Eye (tissue), 1 donor: ENCODE measurements around the gene LYSMD1.
A peak's percentile ranks its signal among the peaks of the same experiment; 100 is the strongest.

ENCODE experiments used
- DNase-seq: peaks from one replicate; pipeline ENCODE4 v3.0.0-alpha.2; 2015

LYSMD1 gene

DNA sequence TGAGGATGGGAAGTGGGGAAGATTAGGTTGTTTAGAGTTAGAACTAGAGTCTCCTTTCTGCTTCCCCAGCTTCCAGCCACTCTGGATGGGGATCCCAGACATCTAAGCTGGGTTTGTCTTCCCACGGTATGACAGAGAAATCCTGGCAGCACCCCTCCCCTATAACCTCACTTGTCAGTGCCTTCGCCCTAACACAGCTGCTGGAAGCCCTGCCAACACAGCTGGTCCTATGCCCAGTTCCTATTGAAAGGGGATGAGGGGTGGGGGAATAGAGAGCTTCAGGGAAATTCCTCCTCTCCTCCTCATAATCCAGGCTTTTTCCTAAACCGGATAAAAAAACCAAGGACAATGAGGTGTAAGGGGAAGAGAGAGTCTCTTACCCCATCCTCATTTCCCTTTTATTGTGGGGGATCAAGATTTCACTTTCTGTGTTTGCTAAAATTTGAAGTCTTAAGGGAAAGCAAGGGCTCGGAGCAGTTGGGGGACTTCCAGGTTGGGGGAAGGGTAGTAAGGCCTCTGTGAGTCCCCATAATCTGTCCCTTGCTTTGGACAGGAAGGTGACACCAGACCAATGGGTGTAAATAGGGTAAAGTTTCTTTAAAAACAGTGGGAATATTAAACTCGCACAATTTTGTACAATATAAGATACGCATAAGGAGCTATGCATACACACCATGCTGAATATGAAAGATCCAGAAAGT lies 9.5 kb upstream of the LYSMD1 start:
- DNase-seq: peak; percentile 12

DNA sequence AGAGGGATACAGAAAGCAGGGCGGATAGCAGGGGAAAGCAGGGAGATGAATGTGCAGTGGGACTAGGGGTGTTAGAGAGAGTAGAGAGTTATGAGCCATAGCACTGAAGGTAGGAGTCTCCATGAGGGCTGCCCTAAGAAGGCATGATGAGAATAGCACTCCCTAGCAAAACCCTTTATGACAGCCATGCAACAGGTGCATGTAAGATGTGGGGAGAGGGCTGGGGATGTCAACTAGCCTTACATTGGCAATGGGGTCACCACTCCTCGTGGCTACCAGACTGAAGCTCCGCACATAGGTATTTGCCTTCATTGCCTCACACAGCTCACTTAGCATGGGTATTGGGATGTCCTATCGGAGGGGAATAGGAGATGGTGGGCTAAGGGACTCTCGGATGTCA lies 5.5 kb upstream of the LYSMD1 start:
- DNase-seq: no peak

DNA sequence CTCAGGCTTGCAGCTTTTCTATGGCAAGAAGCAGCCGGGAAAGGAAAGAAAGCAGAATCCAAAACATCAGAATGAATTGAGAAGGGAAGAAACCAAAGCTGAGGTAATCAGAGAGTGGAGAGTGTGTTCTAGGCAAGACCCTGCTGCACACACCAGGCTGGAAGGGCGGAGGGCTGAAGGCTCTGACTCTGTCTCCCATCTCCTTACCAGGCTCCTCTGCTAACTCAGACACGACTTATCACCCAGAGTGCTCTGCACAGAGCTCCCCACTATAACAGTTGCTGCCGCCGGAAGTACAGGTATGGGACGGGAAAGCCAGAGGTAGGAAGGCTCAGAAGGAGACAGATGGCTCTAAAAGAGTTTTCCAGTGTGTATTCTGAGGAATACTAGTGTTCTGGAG lies 1.4 kb upstream of the LYSMD1 start:
- no peak for DNase-seq

DNA sequence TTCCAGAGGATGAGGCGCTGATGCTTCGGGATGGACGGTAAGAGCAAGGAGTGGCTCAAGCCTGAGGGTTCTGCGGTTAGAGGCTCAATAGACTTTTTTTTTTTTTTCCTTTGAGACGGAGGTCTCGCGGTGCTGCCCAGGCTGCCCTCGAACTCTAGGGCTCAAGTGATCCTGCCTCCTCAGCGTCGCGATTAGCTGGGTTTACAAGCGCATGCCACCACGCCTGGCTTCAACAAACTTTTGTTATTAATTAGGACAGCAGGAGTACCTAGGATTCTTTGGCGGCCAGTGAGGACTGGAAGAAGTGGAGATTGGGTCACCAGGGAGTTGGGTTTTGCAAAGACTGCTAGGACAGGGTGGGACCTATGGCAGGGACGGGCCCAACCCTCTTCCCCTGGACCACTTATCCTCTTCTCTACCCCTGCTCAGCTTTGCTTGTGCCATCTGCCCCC lies 829 bp upstream of the LYSMD1 start:
- DNase-seq: no peak

GRCh38 chr1:151165281-151165737 lies 393 bp downstream of the LYSMD1 start:
- DNase-seq: no peak

- no peak for DNase-seq
Measured at GRCh38 chr1:151164732-151165280, 896 bp downstream of the LYSMD1 start.

- DNase-seq: no peak
Measured at GRCh38 chr1:151159373-151159772, 6.3 kb downstream of the LYSMD1 start.

DNA sequence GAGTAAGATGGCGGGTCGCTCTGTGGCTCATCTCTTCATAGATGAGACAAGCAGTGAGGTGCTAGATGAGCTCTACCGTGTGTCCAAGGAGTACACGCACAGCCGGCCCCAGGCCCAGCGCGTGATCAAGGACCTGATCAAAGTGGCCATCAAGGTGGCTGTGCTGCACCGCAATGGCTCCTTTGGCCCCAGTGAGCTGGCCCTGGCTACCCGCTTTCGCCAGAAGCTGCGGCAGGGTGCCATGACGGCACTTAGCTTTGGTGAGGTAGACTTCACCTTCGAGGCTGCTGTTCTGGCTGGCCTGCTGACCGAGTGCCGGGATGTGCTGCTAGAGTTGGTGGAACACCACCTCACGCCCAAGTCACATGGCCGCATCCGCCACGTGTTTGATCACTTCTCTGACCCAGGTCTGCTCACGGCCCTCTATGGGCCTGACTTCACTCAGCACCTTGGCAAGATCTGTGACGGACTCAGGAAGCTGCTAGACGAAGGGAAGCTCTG lies 6.9 kb downstream of the LYSMD1 start:
- DNase-seq: no peak

DNA sequence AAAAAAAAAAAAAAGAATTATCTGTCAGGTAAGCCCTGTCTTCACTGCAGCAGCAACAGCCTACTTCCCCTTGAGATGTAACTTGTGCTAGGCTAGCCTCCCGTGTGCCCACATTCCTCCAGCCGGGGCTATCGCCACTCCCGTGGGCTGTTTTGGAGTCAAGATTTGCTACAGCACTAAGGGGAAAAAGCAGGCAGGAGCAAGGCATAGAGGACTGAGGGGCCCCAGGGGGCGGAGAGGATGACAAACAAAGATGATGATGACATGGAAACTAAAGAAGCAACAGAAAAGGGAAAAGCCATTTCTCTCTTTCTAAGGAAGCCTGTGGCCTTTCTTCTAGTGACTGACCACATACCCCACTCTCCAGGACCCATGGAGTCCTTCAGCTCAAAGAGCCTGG lies 7.4 kb downstream of the LYSMD1 start:
- DNase-seq: no peak

DNA sequence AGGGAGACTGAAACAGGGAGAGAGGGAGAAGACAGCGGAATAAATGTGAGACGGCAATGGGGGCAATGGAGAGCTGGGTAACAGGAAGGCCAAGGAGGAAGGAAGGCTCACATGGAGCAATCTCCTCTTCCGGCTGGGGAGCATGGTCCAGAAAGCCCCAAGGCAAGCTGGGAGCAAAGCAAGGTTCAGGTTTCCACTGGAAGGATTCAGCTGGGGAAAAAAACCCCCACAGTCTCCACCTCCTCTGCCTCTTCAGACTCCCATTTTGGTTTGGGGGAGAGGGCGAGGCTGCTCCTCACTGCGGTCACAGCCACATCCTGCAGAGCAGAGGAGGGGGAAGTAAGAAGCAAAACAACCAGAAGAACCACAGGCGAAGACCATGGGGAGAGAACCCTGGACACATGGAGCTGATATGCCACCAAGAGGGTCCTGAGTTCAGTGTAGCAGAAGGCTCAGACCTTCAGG lies 8.6 kb downstream of the LYSMD1 start:
- DNase-seq: no peak

DNA sequence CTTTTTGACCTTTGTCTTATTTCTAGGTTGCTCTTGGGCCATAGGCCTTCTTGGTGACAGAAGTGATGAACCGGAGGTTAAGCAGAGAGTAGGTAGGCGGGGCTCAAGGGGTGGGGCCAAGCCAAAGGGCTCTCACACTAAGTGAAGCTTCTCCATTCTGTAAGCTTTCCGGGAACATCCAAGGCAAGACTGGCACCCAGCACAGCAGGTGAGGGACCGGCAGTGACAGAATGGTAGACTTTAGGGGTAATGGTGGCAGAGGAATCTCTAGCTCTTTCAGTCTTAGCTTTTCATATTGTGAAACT lies 9.2 kb downstream of the LYSMD1 start, which contains the start of gene TNFAIP8L2:
TNFAIP8L2 (plus strand) TSS at position 135 of the 305 bp plus-strand sequence. CDS start 2,049 bp downstream, outside the sequence.
- DNase-seq: no peak

GRCh38 chr1:151147665-151148064 lies 18.0 kb downstream of the LYSMD1 start:
- DNase-seq: no peak

DNA sequence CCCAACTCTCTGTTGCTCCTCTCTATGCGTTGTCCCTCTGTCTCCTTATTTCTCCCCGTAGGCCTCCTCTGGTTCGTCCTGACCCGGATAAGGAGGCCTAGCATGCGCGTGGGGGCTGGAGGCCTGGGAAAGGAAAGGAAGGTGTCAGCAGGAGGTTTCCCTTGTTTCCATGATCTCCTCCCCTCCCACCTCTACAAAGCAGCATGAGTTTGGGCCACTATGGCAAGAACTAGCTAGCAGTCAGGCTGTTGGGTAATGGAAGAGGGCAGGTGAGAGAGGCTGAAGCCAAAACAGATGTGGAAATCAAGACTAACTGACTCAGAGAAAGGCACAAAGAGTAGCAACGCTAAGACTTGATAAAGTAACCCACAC lies 18.6 kb downstream of the LYSMD1 start:
- no peak for DNase-seq

DNA sequence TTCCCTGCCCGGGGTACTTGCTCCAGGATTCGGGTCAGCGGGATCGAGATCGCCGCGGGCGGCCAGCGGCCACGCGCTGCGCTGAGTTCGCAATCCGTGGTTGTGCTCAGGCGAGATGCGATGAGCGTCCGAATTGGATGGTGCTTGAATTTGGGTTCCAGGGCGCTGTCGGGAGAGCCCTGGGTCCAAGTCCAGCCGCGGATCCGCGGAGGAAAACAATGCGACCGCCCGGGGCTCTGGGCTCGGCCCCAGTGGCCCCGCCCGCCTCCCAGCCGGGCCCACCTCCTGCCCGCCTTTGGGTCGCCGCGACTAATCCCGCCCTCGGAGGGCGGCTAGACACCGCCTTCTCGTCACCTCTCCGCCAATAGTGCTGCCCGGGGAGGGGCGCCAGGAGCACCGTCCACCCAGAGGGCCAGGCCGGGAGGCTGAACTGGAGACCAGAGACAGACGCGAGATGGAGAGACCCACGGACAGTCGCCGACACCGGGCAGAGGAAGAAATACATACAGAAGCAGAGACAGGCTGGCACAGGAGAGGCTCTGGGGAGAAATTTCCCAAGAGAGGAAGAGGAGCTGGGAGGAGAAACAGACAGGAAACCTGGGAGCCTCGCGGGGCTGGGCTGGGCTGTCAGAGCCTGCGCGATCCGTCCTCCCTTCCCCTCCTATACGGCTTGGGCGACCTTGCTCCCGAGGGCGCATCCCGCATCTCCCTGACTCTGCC lies 19.1 kb downstream of the LYSMD1 start, which contains the start of gene SEMA6C:
SEMA6C (minus strand) TSS at position 220 of the 720 bp plus-strand sequence. CDS start 4,010 bp downstream, outside the sequence.
- peak; percentile 95 for DNase-seq

GRCh38 chr1:151146072-151146411 lies 19.7 kb downstream of the LYSMD1 start:
- peak; percentile 63 for DNase-seq

- DNase-seq: no peak
Measured at GRCh38 chr1:151145304-151146071, 20.2 kb downstream of the LYSMD1 start.

- DNase-seq: peak; percentile 52
Measured at GRCh38 chr1:151144474-151145303, 21.0 kb downstream of the LYSMD1 start.

DNA sequence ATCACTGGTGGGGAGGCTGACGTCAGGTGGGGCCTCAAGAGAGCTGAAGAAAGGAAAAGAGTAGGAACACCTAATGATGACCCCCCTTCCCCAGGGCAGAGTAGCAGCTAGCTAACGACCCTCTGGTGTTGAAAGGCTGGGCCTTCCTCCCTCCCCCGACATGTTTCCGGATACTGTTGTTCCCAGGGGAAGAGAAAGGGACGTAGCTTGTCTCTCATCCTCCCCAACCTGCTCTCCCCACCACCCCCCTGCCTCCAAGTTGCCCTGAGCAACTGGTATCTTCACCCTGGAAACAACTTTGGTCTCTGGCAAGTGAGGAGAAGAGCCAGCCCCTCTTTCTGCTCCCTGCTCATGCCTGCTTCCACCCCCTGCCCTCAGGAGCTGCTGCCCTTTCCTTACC lies 21.7 kb downstream of the LYSMD1 start:
- no peak for DNase-seq

- DNase-seq: no peak
Measured at GRCh38 chr1:151143057-151143435, 22.7 kb downstream of the LYSMD1 start.

- DNase-seq: no peak
Measured at GRCh38 chr1:151142411-151143056, 23.2 kb downstream of the LYSMD1 start.

GRCh38 chr1:151137789-151138188 lies 27.9 kb downstream of the LYSMD1 start:
- DNase-seq: no peak
